SK-N-MC (cell line): ENCODE data around the gene EPB41L4A.

ENCODE experiments used
- EZH2 ChIP-seq: fragments of 200-600 bp; sonication (generic); IDR thresholded peaks from one replicate; pipeline ENCODE4 v1.6.1; 2017; ENCODE audit warnings: antibody characterized with exemption
- FOXP2 ChIP-seq: optimal IDR thresholded peaks from 2 replicates; pipeline ENCODE3; 2011; ENCODE audit warnings: mild to moderate bottlenecking, moderate library complexity; ENCODE audit not compliant: insufficient read depth; ENCODE audit errors: extremely low read length, control extremely low read depth
- POLR2AphosphoS5 ChIP-seq: IDR thresholded peaks from 2 replicates; pipeline ENCODE4 v1.6.1; 2012; ENCODE audit warnings: mild to moderate bottlenecking, low read depth, low read length, borderline replicate concordance

DNA sequence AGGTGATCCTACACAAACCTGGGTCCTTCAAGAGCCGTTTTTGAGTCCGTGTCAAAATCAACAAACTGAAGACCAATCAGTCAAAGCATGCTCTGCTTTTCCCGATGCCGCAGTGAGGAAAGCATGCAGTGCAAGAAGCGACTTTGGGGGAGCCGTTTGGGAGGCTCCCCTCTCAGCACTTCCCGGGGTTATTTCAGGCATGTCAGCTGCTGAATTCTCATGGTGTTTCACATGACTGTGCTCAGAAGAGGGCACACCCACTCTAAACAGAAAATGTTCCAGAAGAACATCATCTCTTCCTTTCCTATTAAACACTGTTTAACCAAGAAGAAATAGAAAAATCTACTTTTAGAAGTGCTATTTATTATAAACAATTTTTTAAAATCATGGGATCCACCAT lies 125.5 kb downstream of the EPB41L4A start:
- TF ChIP-seq EZH2, result no peak
- no peak for TF ChIP-seq POLR2AphosphoS5
- TF ChIP-seq FOXP2, result no peak
